Adipocyte (in vitro differentiated cells): ENCODE results near the gene HLA-A.
A peak's percentile ranks its signal among the peaks of the same experiment; 100 is the strongest.
"Not testable (repeated sequence)": the region's sequence is repeated elsewhere in the genome, so short reads cannot be mapped to it uniquely, and the experiment has no call there.

Experiments
- DNase-seq: peaks from one replicate; pipeline ENCODE4 v3.0.0-alpha.2; 2015; ENCODE audit warnings: low read depth
- H3K27me3 ChIP-seq: replicated peaks from 2 replicates; pipeline ENCODE4 v1.7.0; 2013; ENCODE audit warnings: mild to moderate bottlenecking, low read length, moderate library complexity; ENCODE audit not compliant: control insufficient read depth, insufficient read depth
- H3K36me3 ChIP-seq: 2 replicates; pipeline ENCODE4 v1.7.0; 2013; ENCODE audit warnings: low read length, mild to moderate bottlenecking, moderate library complexity; ENCODE audit not compliant: control insufficient read depth, insufficient read depth, severe bottlenecking
- H3K4me1 ChIP-seq: 2 replicates; pipeline ENCODE4 v1.7.0; 2013; ENCODE audit warnings: mild to moderate bottlenecking, low read length, moderate library complexity; ENCODE audit not compliant: control insufficient read depth, insufficient read depth
- H3K4me3 ChIP-seq: 2 replicates; pipeline ENCODE4 v1.7.0; 2013; ENCODE audit warnings: mild to moderate bottlenecking, low read length, moderate library complexity
- H3K9ac ChIP-seq: 2 replicates; pipeline ENCODE4 v1.7.0; 2013; ENCODE audit warnings: mild to moderate bottlenecking, low read length, moderate library complexity
- H3K9me3 ChIP-seq: 2 replicates; pipeline ENCODE4 v1.7.0; 2013; ENCODE audit warnings: mild to moderate bottlenecking, low read length, moderate library complexity; ENCODE audit not compliant: control insufficient read depth

The HLA-A gene

GRCh38 chr6:29976588-29977424, 34.5 kb downstream of the HLA-A start:
- peaks cover 18% of the 10 kb centered on the region for H3K27me3 ChIP-seq
- H3K9me3 ChIP-seq = no peaks in the 10 kb centered on the region
- DNase-seq = peak; percentile 94
- H3K4me3 ChIP-seq = peak overlapping the region; percentile 87
- H3K4me1 ChIP-seq = peaks cover 20% of the 10 kb centered on the region
- H3K9ac ChIP-seq = peak overlapping the region; percentile 89
- H3K36me3 ChIP-seq = no peaks in the 10 kb centered on the region

- Histone ChIP-seq H3K27me3 (peaks cover 18% of the 10 kb centered on the region), H3K4me1 (peaks cover 20% of the 10 kb centered on the region), H3K4me3 (peak overlapping the region; percentile 87), H3K9me3 (no peaks in the 10 kb centered on the region), H3K36me3 (no peaks in the 10 kb centered on the region), H3K9ac (peak overlapping the region; percentile 89)
- no peak for DNase-seq
Observed at GRCh38 chr6:29977425-29977727, 35.0 kb downstream of the HLA-A start.

GRCh38 chr6:29980013-29980412, 37.7 kb downstream of the HLA-A start:
- not testable (repeated sequence) for DNase-seq, H3K4me3 ChIP-seq, H3K9me3 ChIP-seq, H3K9ac ChIP-seq, H3K36me3 ChIP-seq
- peaks cover 10% of the 10 kb centered on the region for H3K27me3 ChIP-seq
- H3K4me1 ChIP-seq = peaks cover 20% of the 10 kb centered on the region

GRCh38 chr6:29980511-29980910, 38.2 kb downstream of the HLA-A start:
- Histone ChIP-seq H3K4me1 (peaks cover 16% of the 10 kb centered on the region), H3K36me3 (no peaks in the 10 kb centered on the region)

GRCh38 chr6:29981211-29981812, 39.0 kb downstream of the HLA-A start:
- no peak for DNase-seq
- Histone ChIP-seq H3K4me1 (peaks cover 8% of the 10 kb centered on the region), H3K36me3 (no peaks in the 10 kb centered on the region), H3K9ac (no peak overlapping the region), H3K9me3 (no peaks in the 10 kb centered on the region), H3K4me3 (no peak overlapping the region), H3K27me3 (no peaks in the 10 kb centered on the region)

More at GRCh38 chr6:29980511-29980910, 38.2 kb downstream of the HLA-A start:
- no peak for DNase-seq
- Histone ChIP-seq H3K27me3 (peaks cover 5% of the 10 kb centered on the region), H3K9me3 (no peaks in the 10 kb centered on the region), H3K9ac (no peak overlapping the region), H3K4me3 (no peak overlapping the region)

- Histone ChIP-seq H3K9me3 (no peaks in the 10 kb centered on the region), H3K36me3 (no peaks in the 10 kb centered on the region), H3K4me1 (peaks cover 6% of the 10 kb centered on the region), H3K27me3 (no peaks in the 10 kb centered on the region), H3K9ac (no peak overlapping the region), H3K4me3 (no peak overlapping the region)
- no peak for DNase-seq
Observed at GRCh38 chr6:29982097-29982496, 39.8 kb downstream of the HLA-A start.

- H3K9me3 ChIP-seq = no peaks in the 10 kb centered on the region
- H3K9ac ChIP-seq = no peak overlapping the region
- no peak overlapping the region for H3K4me3 ChIP-seq
- H3K27me3 ChIP-seq = no peaks in the 10 kb centered on the region
- H3K4me1 ChIP-seq = no peaks in the 10 kb centered on the region
- H3K36me3 ChIP-seq = no peaks in the 10 kb centered on the region
- no peak for DNase-seq
Observed at GRCh38 chr6:29984232-29984631, 41.9 kb downstream of the HLA-A start.

- H3K4me1 ChIP-seq = no peaks in the 10 kb centered on the region
- H3K9ac ChIP-seq = no peak overlapping the region
- no peaks in the 10 kb centered on the region for H3K36me3 ChIP-seq
- H3K27me3 ChIP-seq = no peaks in the 10 kb centered on the region
- no peaks in the 10 kb centered on the region for H3K9me3 ChIP-seq
- no peak overlapping the region for H3K4me3 ChIP-seq
- no peak for DNase-seq
Observed at GRCh38 chr6:29984992-29985391, 42.7 kb downstream of the HLA-A start.

- Histone ChIP-seq H3K27me3 (no peaks in the 10 kb centered on the region), H3K4me3 (no peak overlapping the region), H3K36me3 (no peaks in the 10 kb centered on the region), H3K9me3 (no peaks in the 10 kb centered on the region), H3K9ac (no peak overlapping the region), H3K4me1 (no peaks in the 10 kb centered on the region)
- DNase-seq = no peak
Observed at GRCh38 chr6:29986179-29986781, 43.9 kb downstream of the HLA-A start.

- DNase-seq = no peak
- Histone ChIP-seq H3K36me3 (no peaks in the 10 kb centered on the region), H3K9ac (no peak overlapping the region), H3K9me3 (no peaks in the 10 kb centered on the region), H3K27me3 (no peaks in the 10 kb centered on the region), H3K4me1 (peaks cover 4% of the 10 kb centered on the region), H3K4me3 (no peak overlapping the region)
Observed at GRCh38 chr6:29989211-29989610, 46.9 kb downstream of the HLA-A start.

- no peak for DNase-seq
- Histone ChIP-seq H3K36me3 (no peaks in the 10 kb centered on the region), H3K4me1 (peaks cover 4% of the 10 kb centered on the region)
Observed at GRCh38 chr6:29990931-29991330, 48.6 kb downstream of the HLA-A start.

More at GRCh38 chr6:29990931-29991330, 48.6 kb downstream of the HLA-A start:
- Histone ChIP-seq H3K4me3 (no peak overlapping the region), H3K27me3 (no peaks in the 10 kb centered on the region), H3K9ac (no peak overlapping the region), H3K9me3 (no peaks in the 10 kb centered on the region)
